NT2/D1 (cell line): Measurements from ENCODE around the gene ZNF823.

Experiments
- SUZ12 ChIP-seq: IDR thresholded peaks from 2 replicates; pipeline ENCODE4 v1.6.1; 2011; ENCODE audit not compliant: insufficient read length, insufficient read depth; ENCODE audit errors: extremely low read depth
- YY1 ChIP-seq: IDR thresholded peaks from 2 replicates; pipeline ENCODE4 v1.6.1; 2011; ENCODE audit not compliant: insufficient read length, insufficient read depth
- ZNF274 ChIP-seq: IDR thresholded peaks from 2 replicates; pipeline ENCODE4 v1.6.1; 2011; ENCODE audit warnings: mild to moderate bottlenecking, low read depth, low read length

GRCh38 chr19:11759805-11760204 lies 21.1 kb upstream of the ZNF823 start:
- TF ChIP-seq YY1: no peak
- TF ChIP-seq SUZ12: no peak
- TF ChIP-seq ZNF274: no peak
